GM04503 (cell line): ENCODE results near the gene TBC1D19.
"Not testable (repeated sequence)": the region's sequence is repeated elsewhere in the genome, so short reads cannot be mapped to it uniquely, and the experiment has no call there.

ENCODE experiments used
- DNase-seq: peaks from one replicate; pipeline ENCODE4 v3.0.0-alpha.2; 2012; ENCODE audit warnings: low read depth

The TBC1D19 gene

GRCh38 chr4:26685250-26685649 is 101.4 kb downstream of the TBC1D19 start:
- DNase-seq: no peak

- peak; percentile 89 for DNase-seq
Observed at GRCh38 chr4:26687728-26688127, 103.8 kb downstream of the TBC1D19 start.

- DNase-seq: no peak
Observed at GRCh38 chr4:26690506-26690905, 106.6 kb downstream of the TBC1D19 start.

GRCh38 chr4:26692014-26692726 is 108.3 kb downstream of the TBC1D19 start:
- no peak for DNase-seq

- not testable (repeated sequence) for DNase-seq
Observed at GRCh38 chr4:26694131-26694530, 110.2 kb downstream of the TBC1D19 start.

- no peak for DNase-seq
Observed at GRCh38 chr4:26700110-26700509, 116.2 kb downstream of the TBC1D19 start.

GRCh38 chr4:26701095-26701494 is 117.2 kb downstream of the TBC1D19 start:
- no peak for DNase-seq

- no peak for DNase-seq
Observed at GRCh38 chr4:26701786-26702227, 117.9 kb downstream of the TBC1D19 start.

- DNase-seq: no peak
Observed at GRCh38 chr4:26707342-26707741, 123.5 kb downstream of the TBC1D19 start.

GRCh38 chr4:26709246-26709645 is 125.4 kb downstream of the TBC1D19 start:
- no peak for DNase-seq

GRCh38 chr4:26713563-26714151 is 129.8 kb downstream of the TBC1D19 start:
- DNase-seq: no peak

GRCh38 chr4:26715636-26716242 is 131.9 kb downstream of the TBC1D19 start:
- DNase-seq: no peak

- DNase-seq: peak; percentile 50
Observed at GRCh38 chr4:26717332-26717731, 133.4 kb downstream of the TBC1D19 start.

- no peak for DNase-seq
Observed at GRCh38 chr4:26719954-26720552, 136.2 kb downstream of the TBC1D19 start.

GRCh38 chr4:26721685-26722084 is 137.8 kb downstream of the TBC1D19 start:
- DNase-seq: no peak

GRCh38 chr4:26723216-26723615 is 139.3 kb downstream of the TBC1D19 start:
- DNase-seq: no peak

- no peak for DNase-seq
Observed at GRCh38 chr4:26724534-26724933, 140.7 kb downstream of the TBC1D19 start.

GRCh38 chr4:26726655-26727387 is 142.9 kb downstream of the TBC1D19 start:
- DNase-seq: no peak

GRCh38 chr4:26727844-26728243 is 144.0 kb downstream of the TBC1D19 start:
- no peak for DNase-seq

- no peak for DNase-seq
Observed at GRCh38 chr4:26729027-26729426, 145.1 kb downstream of the TBC1D19 start.

- no peak for DNase-seq
Observed at GRCh38 chr4:26729547-26729946, 145.7 kb downstream of the TBC1D19 start.

- DNase-seq: no peak
Observed at GRCh38 chr4:26731351-26732035, 147.6 kb downstream of the TBC1D19 start.
